SH-SY5Y (cell line): ENCODE results near the gene DLD.

Experiments used
- GATA2 ChIP-seq: IDR thresholded peaks from 2 replicates; pipeline ENCODE4 v1.6.1; 2011; ENCODE audit warnings: mild to moderate bottlenecking, low read depth, low read length
- GATA3 ChIP-seq: IDR thresholded peaks from 2 replicates; pipeline ENCODE4 v1.6.1; 2011; ENCODE audit warnings: low read depth, mild to moderate bottlenecking, low read length, moderate library complexity

DNA sequence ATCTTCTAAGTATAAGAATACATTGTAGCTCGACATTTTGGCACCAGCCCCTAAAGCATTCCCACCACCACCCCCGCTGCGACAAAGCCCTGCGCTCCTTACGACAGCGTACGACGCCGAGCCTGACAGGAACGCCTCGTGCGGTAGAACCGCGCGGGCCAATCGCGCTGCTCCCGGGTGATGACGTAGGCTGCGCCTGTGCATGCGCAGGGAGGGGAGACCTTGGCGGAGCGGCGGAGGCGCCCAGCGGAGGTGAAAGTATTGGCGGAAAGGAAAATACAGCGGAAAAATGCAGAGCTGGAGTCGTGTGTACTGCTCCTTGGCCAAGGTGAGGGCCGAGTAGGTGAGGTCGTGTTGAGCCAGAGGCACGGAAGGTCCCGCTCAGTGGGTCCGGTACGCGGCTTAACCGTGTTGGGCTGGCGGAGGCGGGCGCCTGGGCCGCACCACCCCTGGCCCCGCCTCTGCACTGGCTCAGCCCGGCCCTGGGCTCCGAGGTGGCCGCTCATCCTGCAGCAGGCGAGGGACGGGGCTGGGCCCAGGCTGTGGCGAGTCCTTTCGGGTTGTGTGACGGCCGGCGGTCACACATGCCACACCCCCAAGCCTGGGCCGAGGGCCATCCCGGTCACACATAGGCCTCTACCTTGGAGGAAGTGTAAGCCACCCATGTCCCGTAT, at the start of gene DLD:
- no peak for TF ChIP-seq GATA2
- no peak for TF ChIP-seq GATA3
